Right renal cortex interstitium (tissue), 3 donors: ENCODE results near the gene UTP4. TPM values are rescaled to one million over a fixed set of nuclear protein-coding genes. Genes with fewer than 3 reads are reported as not detected.

ENCODE experiments used
- DNase-seq, 3 donors: peaks; one replicate each; pipeline ENCODE4 v3.0.0-alpha.2; 2013; ENCODE audit warnings: low read depth in 3 of 3, low spot score in 2 of 3
- polyA plus RNA-seq, 3 donors: library from polyadenylated mRNA; unstranded; fragments of 120-200 nt; gene quantifications; one replicate each; pipeline ENCODE4 v1.2.1, GENCODE V29; 2013; ENCODE audit not compliant: insufficient read length in 3 of 3

Gene UTP4
- polyA plus RNA-seq, 3 donors = 63.8 to 67.2 (median 64.2) TPM

- DNase-seq = no peak
These were observed 68.8 kb downstream of the UTP4 start for GRCh38 chr16:69201291-69201690.

- DNase-seq = no peak
These were observed 69.3 kb downstream of the UTP4 start for GRCh38 chr16:69201787-69202186.

- DNase-seq = no peak
These were observed 71.7 kb downstream of the UTP4 start for GRCh38 chr16:69204172-69204571.

- no peak for DNase-seq
These were observed 77.3 kb downstream of the UTP4 start for GRCh38 chr16:69209735-69210134.

- no peak for DNase-seq
These were observed 85.0 kb downstream of the UTP4 start for GRCh38 chr16:69217433-69217832.

Other genes starting within 250 kb of the UTP4 start
- gene HAS3, start 27.0 kb upstream of the UTP4 start, polyA plus RNA-seq = 1 to 10 TPM; 3.5 to 4.5 (median 4.4) TPM
- gene CHTF8, start 61 bp upstream of the UTP4 start, polyA plus RNA-seq = 100 to 1,000 TPM; 160 to 183 (median 161) TPM
- 10 to 100 TPM; 10.6 to 11.8 (median 11.0) TPM for gene SNTB2, start 54.5 kb downstream of the UTP4 start, polyA plus RNA-seq
- 10 to 100 TPM; 41.6 to 47.9 (median 43.8) TPM for gene VPS4A, start 178.7 kb downstream of the UTP4 start, polyA plus RNA-seq
- gene PDF, start 197.9 kb downstream of the UTP4 start, polyA plus RNA-seq = 1 to 10 TPM; 2.5 to 3.1 (median 2.6) TPM
- gene COG8, start 206.9 kb downstream of the UTP4 start, polyA plus RNA-seq = 10 to 100 TPM; 26.9 to 34.7 (median 27.8) TPM
- 10 to 100 TPM; 33.3 to 37.7 (median 36.8) TPM for gene NIP7, start 207.1 kb downstream of the UTP4 start, polyA plus RNA-seq
- 1 to 10 TPM; 1.5 to 3.6 (median 2.3) TPM for gene TMED6, start 219.1 kb downstream of the UTP4 start, polyA plus RNA-seq